Pulmonary artery endothelial cell (primary cell): ENCODE data around the gene SLIT3. TPM values are rescaled to one million over a fixed set of nuclear protein-coding genes. Genes with fewer than 3 reads are reported as not detected.

Experiments
- DNase-seq: peaks from one replicate; pipeline ENCODE4 v3.0.0-alpha.2; 2011; ENCODE audit warnings: low read depth, low spot score
- total RNA-seq: library from RNA; depleted of rRNA; stranded (reverse); fragments of >200 nt; gene quantifications from 2 replicates; pipeline ENCODE4 v1.2.3, GENCODE V29; 2014

The SLIT3 gene
- total RNA-seq, 1 donor from 2014 or later = 0.99 TPM

DNA sequence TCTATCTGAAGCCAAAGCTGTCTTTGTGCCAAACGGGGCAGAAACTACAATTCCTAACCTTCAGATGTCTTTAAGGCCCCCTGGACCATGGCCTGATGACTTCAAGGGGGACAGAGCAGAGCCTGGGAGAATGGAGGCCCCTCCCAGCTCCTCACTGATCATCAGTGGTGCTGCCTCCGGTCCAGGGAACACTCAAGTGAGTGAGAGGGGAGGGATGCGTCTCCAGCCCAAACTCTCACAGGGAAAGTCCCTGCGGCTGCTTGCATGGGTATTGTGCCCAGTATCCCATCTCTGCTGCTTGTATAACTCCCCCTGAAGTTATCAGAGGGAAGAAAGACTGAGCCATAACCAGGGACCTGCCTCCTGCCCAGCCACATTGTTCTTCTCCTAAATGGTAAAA, 490.3 kb downstream of the SLIT3 start:
- no peak for DNase-seq

DNA sequence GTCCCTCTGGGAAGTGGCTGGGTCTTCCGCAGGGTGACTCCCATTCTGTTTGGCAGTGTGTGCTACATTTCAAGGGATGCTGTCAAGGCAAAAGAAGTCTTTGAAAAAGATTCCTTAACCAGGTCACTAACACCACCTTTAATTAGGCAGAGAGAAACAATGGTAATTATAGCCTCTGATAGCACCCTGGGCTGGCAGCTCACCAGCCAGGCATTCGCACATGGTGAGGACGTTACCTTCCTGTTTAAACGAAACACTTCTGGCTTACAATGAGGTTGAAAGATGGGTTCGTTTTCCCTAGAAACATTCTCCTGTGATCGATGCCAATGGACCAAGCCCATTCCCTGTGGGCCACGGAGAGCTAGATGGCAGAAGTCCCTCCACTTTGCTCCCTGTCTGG, 491.7 kb downstream of the SLIT3 start:
- no peak for DNase-seq

DNA sequence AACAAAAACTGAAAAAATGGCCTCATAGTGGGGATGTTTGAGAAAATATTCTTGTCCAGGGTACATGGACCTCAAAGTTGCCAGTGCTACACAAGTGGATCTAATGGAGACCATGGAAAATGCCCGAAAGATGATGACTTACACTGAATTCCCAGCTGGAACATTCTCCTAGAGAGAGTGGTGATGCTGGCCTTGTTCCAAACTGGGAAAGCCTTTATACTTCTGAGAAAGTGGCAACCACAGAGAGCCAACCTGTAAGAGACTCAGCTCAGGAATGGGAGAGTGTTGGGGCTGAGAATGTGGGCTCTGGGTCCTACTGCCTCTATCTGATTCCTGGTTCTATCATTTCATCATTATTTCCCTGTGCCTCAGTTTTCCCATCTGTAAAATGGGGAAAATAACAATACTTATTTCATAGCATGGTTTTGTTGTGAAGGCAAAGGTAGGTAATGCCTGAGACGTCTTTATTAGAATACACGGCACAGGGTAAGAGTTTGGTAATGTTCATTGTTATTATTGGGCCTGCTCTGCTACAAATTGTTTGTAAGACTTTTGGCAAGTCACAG, 492.8 kb downstream of the SLIT3 start:
- no peak for DNase-seq

DNA sequence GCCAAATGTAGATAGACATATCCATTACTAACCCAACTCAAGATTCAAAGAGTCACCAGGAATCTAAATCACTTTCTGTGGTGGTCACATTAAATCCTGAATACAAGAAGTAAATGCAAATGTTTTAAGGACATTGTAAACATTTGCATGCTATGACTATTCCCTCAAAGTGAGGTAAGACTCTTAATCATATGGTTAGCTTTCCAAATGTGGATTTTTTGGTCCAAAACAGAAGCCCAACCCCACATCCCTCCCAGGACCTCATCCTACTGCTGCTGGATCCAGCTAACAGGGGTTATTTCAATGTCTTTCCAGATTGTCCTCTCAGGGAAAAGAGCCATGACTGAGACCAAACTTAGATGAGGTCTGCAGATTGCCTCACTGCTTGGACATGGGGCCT, 493.7 kb downstream of the SLIT3 start:
- no peak for DNase-seq

DNA sequence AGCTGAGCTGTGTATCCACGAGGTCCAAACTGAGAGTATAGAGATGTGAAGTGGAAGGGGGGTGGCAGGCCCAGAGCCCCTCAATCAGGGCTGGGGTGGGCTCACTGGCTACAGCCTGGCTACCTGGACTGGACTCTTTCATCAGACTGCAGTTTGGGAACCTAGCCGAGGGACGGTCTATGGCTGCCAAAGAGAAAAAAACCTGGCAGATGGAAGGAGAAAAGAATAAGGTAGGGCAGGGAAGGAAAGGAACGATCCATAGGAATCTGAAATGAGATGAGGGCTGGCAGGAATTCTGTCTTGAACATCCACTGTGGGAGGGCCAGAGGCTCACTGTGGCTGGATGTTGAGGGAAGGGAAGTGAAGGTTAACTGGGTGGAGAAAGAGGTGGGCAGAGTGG, 497.4 kb downstream of the SLIT3 start:
- no peak for DNase-seq

DNA sequence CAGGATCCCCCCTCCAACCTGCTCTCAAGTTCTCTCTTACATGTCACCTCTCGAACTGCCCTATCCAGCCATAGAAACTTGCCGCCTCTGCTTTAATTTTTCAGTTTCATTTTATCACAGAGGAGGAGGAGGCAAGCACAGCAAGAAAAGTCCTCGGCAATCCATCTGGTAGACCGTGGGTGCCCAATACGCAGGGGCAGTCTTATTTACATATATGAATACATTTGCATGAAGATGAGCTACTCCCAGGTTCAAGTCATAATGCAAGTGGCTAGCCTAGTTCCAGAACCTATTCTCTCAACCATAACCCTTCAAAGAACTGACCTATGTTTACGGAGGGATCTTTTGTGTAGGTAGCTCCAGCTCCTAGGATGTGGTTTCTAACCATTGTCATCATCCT, 498.6 kb downstream of the SLIT3 start:
- DNase-seq = no peak

DNA sequence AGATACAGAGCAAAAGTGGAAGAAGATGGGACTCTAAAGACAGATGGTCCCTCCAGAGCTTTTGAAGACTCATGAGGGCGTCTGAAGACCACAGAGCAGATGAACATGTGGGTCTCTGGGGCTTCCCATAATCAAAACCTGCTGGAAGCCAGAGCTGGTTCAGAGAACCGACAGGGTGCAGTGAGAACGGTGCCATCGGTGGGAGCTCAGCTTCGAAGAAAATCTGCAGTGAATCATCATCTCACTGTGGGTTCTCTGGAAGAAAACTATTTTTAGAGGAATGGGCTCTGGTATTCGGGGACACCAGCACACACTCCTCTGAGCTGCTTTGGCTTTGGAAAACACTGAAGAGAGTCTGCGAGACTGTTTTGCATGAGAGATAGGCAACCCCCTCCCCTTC, 499.4 kb downstream of the SLIT3 start:
- no peak for DNase-seq

DNA sequence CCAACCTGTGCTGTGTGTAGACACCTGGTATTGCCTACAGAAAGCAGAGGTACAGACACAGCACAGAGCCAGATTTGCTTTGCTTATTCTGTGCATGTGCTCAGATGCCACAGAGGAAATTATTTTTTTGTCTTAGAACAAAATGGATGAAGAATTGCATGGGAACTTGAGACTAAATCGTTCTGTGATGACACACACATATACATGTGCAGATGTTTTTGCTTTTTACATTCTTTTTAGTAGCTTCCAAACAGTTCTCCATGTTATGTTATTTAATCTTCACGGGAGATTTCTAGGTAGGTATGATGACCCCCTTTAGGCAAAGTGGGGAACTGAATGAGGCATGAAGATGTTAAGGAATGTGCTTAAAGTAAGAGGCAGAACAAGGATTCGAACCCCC, 500.2 kb downstream of the SLIT3 start:
- no peak for DNase-seq

DNA sequence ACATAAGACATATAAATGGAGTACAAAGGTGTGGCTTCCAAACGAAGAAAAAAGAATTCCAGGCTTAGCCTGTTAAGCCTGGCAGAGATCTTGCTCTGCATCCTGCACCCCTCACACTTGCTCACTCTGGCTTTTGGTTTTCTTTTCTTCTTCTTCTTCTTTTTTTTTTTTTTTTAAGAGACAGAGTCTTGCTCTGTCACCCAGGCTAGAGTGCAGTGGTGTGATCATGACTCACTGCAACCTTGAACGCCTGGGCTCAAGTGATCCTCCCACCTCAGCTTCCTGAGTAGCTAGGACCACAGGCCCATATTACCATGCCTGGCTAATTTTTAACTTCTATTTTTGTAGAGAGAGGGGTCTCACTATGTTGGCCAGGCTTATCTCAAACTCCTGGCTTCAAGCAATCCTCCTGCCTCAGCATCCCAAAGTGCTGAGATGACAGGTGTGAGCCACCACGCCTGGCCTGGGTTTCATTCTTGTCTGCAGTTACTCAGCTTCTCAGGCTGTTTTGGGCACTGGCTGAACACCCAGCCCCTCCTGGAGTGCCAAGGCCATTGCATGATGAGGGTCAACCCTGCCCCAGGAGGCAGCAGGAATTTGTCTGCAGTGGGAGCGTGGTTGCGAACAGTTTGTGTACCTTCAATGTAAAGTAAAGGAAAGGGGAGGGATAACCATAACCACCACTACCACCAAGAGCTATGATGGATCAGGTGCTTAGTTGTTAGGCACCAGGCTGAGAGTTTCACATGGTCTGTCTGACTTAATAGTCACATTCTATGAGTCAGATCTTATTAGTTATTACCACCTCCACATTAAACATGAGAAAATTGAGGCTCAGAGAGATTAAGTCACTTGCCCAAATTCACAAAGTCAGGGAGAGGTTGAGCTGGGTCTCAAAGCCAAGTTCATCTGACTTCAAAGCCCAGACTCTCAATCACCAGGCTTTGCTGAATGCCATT, 502.6 kb downstream of the SLIT3 start:
- no peak for DNase-seq

DNA sequence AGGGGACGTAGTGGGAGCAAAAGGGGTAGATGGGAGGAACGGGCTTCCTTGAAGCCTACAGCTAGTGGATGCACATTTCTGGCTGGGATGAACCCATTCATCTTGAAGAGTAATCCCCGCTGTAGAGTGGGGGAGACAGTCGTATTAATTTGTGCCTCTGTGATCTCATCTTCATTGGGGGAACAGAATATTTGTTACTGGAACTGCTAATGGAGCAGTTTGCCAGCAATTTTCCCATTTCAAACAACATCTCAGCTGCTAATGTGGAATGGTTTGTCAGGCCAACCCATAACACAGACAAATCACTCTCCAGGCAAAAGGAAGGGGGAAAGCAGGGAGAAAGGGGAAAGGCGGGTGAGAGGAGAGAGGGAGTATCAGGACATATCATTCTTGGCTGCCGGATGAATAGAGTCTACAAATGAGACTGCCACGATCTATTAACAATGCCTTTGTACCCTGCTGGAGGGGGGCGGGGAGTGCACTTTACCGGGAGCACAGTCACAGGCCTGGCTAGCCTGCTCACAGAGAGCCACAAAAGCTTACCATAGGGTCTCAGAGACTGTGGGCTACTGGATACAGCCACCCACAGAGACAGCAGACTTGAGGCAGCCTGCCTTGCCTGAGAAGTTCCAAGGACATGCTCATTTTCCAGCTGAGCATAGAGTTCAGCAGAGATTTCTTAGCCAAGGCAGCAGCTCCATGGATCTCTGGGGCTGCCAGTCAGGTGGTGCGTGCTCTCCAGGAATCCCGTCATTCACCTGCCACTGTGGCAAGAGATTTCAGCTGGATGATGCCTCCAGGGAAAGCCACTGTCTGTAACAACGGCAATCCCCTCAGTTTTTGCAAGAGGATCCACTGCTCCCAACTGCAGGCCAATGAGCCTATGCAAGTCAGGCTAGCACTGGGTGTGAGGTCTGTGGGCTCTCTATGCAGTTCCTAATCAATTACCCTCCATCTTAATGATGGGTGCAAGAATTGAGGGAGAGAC, 504.1 kb downstream of the SLIT3 start:
- no peak for DNase-seq

DNA sequence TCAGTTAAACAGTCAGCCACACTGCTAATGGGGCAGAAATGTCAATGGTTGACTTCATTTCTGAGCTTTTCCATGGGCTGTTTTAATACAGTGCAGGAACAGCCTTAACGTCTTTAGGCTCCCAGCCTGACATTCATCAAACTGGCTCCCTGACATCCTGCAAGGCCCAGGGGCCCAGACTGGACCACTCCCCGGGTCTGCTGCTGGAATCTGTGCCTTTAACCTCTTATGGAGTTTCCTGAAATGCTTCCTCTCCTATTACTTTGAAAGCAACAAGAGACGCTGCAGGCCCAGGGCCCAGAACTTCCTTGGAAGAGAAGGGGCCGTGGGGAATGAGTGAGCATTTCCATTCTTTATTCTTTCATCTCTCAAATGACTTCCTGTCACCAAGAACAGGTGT, 504.9 kb downstream of the SLIT3 start:
- DNase-seq = no peak

DNA sequence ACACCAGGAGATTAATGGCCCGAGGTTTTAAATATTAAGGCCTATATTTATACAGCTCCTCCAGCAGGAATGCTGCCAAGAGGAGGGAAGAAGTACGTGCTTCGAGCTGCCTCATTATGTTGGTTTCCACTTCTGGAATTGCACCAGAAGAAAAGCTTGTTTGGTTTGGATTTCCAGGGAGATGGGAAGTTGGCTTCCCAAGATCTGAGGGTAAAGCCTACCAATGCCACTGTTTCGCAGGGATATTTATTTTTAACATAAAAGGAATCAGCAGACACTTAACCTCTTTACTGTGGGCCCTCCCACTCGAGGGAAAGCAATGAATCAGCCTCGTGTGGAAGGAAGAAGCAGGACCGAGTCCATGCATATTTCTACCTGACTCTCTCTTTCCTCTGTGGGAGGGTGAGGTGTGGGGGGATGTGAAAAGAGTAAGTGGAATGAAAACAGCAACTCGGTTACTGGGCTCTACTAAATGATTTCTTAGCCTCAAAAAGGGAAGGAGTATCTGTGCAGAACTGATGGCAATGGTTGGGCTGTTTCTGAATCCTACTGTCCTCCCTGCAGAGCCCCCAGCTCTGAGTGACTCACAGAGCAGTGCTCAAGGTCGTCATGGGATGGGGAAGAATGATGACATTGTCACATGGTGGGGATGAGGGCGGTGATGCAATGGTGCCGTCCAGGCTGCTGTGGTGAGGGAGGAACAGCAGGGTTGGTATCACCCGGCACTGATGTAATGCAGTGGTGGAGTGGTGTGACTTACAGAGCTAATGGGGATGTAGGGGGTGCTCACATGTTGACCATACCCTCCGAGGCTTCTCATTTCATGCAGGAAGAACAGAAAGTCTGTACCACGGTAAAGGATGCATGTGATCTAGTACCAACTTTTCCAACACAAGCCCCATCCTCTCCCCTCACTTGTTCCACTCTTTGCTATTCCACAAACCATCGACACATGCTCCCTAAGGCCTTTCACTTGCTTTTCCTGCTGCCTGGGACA, 506.8 kb downstream of the SLIT3 start:
- no peak for DNase-seq

DNA sequence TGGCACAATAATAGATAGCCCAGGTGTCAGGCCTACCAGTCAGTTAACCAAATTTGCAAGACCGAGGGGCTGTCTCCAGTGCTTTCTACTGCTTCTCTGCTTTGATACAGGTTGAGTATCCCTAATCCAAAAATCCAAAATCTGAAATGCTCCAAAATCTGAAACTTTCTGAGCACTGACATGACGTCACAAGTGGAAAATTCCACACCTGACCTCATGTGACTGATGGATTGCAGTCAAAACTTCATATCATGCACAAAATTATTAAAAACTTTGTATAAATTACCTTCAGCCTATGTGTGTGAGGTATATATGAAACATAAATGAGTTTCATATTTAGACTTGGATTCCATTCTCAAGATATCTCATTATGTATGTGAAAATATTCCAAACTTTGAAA, 508.3 kb downstream of the SLIT3 start:
- DNase-seq = no peak

DNA sequence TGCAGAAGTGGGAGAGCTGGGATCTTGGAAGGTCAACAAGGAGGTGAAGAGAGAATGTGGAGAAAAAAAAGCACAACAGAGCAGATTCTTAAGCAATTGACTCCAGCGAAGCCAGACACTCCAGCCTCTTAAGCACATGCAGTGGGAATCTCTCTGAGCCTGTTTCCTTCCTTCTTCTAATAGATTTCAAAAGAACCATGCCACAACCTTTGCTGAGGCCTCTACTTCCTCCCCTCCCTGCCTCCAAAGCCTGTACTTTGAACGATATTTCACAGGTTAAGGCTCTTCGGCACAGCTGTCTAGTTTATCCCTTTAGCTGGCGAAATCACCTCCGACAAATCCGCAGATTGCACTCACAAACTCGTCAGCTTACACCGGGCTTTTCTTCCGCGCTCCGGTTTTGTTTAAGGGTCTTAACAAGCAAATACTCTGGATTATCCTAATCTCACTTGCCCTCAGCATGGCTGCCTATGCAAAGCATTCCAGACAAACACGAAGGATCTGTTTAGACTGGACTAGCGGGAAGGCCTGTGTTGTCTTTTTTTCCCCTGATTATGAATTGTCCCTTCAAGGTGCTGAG, 510.2 kb downstream of the SLIT3 start:
- DNase-seq = no peak

DNA sequence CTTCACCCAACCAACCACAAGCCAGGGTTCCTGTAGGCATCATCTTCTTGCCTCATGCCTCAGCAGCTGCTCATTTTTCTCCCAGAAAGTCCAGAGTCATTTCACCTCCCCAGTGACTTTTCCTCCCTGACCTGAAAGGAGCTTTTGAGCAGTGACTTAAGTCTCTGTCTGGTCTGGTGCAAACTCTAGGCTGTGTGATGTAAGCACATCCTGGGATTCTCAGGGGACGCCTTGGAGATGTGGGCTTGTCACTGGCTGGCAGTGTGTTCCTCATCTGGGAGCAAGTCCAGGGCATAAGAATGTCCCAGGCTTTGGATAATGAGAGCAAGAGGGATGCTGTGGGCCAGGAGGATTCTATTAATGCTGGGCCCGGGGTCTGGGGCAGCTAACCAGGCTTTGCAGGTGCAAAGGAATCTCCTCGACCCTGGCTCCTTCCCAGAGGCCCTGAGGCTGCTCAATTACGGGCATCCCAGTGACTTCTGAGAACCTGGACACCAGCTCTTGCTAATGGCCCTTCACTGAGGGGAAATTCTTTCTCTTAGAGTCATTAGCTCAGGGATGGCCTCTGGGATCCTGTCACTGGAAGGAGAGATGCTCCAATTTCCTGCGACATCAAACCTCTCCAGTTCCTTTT, 510.8 kb downstream of the SLIT3 start:
- DNase-seq = no peak

DNA sequence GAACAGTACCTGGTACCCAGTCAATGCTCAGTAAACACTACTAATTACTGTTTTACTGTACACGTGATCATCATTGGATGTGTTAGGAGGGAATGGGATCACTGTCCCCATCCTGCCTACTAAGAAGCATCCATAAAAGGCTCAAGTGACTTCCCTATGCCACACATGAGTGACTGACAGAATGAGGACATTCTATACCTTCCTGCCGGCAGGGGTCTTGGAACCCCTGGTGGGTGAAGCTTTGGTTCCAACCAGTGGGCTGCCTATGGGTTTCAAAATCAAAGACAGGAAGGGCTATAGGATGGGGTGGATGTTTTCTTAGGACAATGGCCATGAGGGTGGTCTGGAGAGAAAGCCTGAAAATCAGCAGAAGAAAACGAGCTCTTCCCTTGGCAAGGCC, 512.2 kb downstream of the SLIT3 start:
- no peak for DNase-seq

DNA sequence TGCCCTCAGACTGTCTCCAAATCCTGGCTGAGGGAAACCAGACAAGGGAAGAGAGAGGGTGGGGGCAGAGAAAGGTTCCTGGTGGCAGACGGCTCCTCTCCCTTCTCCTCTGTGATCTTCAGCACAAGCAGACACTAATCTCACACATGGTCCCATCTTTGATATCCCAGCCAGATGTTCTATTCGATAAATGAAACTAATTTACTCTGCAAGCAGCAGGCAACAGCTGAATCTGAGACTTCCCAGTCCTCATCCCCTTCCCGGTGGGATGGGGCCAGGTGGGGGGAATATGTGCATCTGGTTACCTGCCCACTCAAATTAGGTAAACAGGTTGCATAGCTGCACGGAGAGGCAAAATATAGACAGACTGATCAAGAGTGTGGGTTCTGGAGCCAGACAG, 512.8 kb downstream of the SLIT3 start:
- no peak for DNase-seq

DNA sequence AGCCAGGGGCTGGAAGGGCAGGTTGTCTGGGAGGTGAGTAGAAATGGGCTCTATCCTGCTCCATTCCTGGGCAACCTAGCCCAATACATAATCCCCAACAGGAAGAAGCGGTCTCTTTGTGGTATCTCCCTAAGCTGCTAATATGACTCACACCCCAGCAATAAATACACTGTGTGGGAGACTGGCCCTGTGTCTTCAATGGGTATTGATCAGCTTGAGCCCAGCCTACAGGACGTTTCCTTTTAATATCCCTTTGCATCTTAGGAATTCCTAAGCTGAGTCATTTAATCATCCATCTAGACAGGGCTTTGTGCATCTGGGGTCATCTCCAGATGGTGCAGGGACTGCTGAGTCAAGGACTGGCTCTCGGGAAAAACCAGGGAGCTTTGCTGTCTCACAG, 514.8 kb downstream of the SLIT3 start:
- DNase-seq = no peak

DNA sequence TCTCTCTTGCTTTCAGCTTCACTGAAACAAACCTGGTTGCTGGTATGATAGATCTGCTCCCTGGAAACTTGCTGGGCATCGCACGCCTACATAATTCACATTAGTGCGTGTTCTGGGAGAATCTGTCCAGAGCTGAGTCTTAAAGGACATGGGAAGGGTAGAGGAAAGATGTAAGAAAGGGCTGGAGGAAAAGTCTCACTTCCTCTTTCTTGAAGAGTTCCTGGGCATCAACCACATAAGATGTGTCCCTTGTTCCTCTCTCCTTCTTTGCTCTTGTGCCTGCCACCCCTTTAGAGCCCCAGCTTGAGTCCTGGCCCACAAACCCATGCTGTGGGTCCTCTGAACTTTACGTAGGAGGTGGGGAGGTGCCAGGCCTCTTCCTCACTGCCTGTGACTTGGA, 516.5 kb downstream of the SLIT3 start:
- DNase-seq = no peak
